BLaER1 treated with 17β-estradiol and CSF1 and Interleukin-3, amounts not matched to agents 10 nM and 100 nM (cell line): ENCODE results near the gene MTERF4.

Source experiments
- H3K27ac ChIP-seq, 11 experiments: shearing (Covaris generic); formaldehyde crosslinking; 2 replicates each; pipeline ENCODE4 v1.8.1; 2022
- H3K27me3 ChIP-seq, 11 experiments: shearing (Covaris generic); formaldehyde crosslinking; 2 replicates each; pipeline ENCODE4 v1.8.1; 2022
- H3K36me3 ChIP-seq, 11 experiments: shearing (Covaris generic); formaldehyde crosslinking; 2 replicates each; pipeline ENCODE4 v1.8.1; 2022
- H3K4me1 ChIP-seq, 10 experiments: shearing (Covaris generic); formaldehyde crosslinking; 2 replicates each; pipeline ENCODE4 v1.8.1; 2022
- H3K4me2 ChIP-seq, 11 experiments: shearing (Covaris generic); formaldehyde crosslinking; 2 replicates each; pipeline ENCODE4 v1.8.1; 2022
- H3K4me3 ChIP-seq, 10 experiments: shearing (Covaris generic); formaldehyde crosslinking; 2 replicates each; pipeline ENCODE4 v1.8.1; 2022
- H3K9ac ChIP-seq, 11 experiments: shearing (Covaris generic); formaldehyde crosslinking; 2 replicates each; pipeline ENCODE4 v1.8.1; 2022
- H3K9me3 ChIP-seq, 11 experiments: shearing (Covaris generic); formaldehyde crosslinking; replicated peaks in 1 of 11; 2 replicates each; pipeline ENCODE4 v1.8.1; 2022
- H4K20me1 ChIP-seq, 11 experiments: shearing (Covaris generic); formaldehyde crosslinking; 2 replicates each; pipeline ENCODE4 v1.8.1; 2022
- Cebpa-rat ChIP-seq, 11 experiments: shearing (Covaris generic); IDR thresholded peaks; 2 replicates each; pipeline ENCODE4 v1.8.1; 2022

The MTERF4 gene

DNA sequence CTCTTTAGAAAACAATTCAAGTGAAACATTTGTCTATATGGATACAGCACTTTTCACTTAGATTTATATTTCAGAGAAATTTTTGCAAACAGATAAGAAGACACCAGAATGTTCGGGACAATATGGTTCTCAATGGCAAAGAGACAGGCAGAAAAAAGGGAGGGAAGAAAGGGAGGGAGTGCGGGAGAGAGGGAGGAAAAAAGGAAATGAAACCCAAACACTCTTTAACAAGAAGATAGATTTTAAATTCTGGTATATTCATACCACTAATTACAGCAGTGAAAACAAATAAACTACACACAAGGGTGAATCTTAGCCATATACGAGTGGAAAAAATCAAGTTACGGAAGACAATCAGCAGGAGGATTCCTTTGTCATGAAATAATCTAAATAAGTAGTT is 44.2 kb upstream of the MTERF4 start:
- peaks cover 0 to 42% (median 21%) of the 10 kb centered on the region in 11 experiments; a peak in 14 of 22 replicates for H4K20me1 ChIP-seq
- TF ChIP-seq Cebpa-rat (IDR thresholded peaks at IDR 0.05) = no peak
- H3K9me3 ChIP-seq = no peaks in the 10 kb centered on the region
- H3K4me2 ChIP-seq = no peak overlapping the region
- no peaks in the 10 kb centered on the region for H3K27me3 ChIP-seq
- peaks cover 0 to 31% (median 11%) of the 10 kb centered on the region in 11 experiments; a peak in 12 of 22 replicates for H3K36me3 ChIP-seq
- H3K27ac ChIP-seq = no peak overlapping the region
- H3K4me3 ChIP-seq = no peak overlapping the region
- H3K4me1 ChIP-seq = peaks cover 12 to 24% (median 21%) of the 10 kb centered on the region in 10 experiments
- no peak overlapping the region; a peak in 1 of 22 replicates for H3K9ac ChIP-seq

GRCh38 chr2:241142593-241142992 is 40.5 kb upstream of the MTERF4 start:
- Histone ChIP-seq H3K9me3 (no peaks in the 10 kb centered on the region), H4K20me1 (peaks cover 0 to 57% (median 11%) of the 10 kb centered on the region in 11 experiments; a peak in 11 of 22 replicates), H3K4me1 (peaks cover 0 to 7% (median 4%) of the 10 kb centered on the region in 10 experiments; a peak in 14 of 20 replicates), H3K27me3 (no peaks in the 10 kb centered on the region), H3K4me3 (no peak overlapping the region), H3K9ac (no peak overlapping the region), H3K27ac (no peak overlapping the region), H3K4me2 (no peak overlapping the region), H3K36me3 (peaks cover 12 to 68% (median 45%) of the 10 kb centered on the region in 11 experiments)
- TF ChIP-seq Cebpa-rat (IDR thresholded peaks at IDR 0.05) = no peak

- no peaks in the 10 kb centered on the region for H3K27me3 ChIP-seq
- H3K9me3 ChIP-seq = no peaks in the 10 kb centered on the region
- no peak overlapping the region for H3K9ac ChIP-seq
- peaks cover 0 to 7% (median 0%) of the 10 kb centered on the region in 10 experiments; a peak in 2 of 20 replicates for H3K4me1 ChIP-seq
- TF ChIP-seq Cebpa-rat (IDR thresholded peaks at IDR 0.05) = no peak
- peaks cover 0 to 54% (median 10%) of the 10 kb centered on the region in 11 experiments; a peak in 8 of 22 replicates for H4K20me1 ChIP-seq
- H3K36me3 ChIP-seq = peaks cover 13 to 73% (median 50%) of the 10 kb centered on the region in 11 experiments
- H3K4me3 ChIP-seq = no peak overlapping the region
- no peak overlapping the region for H3K4me2 ChIP-seq
- no peak overlapping the region for H3K27ac ChIP-seq
Measured at GRCh38 chr2:241142063-241142462, 40.0 kb upstream of the MTERF4 start.

DNA sequence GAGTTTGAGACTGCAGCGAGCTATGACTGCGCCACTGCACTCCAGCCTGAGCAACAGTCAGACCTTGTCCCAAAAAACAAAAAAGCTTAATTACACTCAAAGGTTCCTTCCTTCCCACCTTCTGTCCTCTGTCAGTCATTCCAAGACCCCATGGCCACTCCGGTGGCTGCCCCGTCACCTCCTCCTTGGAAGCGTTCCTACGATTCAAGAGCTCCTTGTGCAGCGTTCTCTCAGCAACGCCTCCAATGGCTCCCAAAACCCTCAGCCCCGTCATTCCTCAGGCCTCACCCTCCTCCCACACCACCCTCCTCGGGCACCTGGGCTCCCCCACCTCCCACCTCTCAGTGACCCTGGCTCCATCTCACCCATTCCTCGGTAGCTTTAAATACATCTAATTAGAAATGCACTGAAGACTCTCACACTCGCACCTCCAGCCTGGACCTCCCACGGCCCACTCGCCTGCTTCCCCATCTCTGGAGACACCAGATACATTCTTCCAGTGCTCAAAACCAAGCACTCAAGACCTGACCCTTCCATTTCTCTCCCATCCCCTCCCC is 39.2 kb upstream of the MTERF4 start:
- Histone ChIP-seq H3K4me3 (no peak overlapping the region), H3K36me3 (peaks cover 17 to 80% (median 56%) of the 10 kb centered on the region in 11 experiments), H4K20me1 (peaks cover 0 to 54% (median 6%) of the 10 kb centered on the region in 11 experiments; a peak in 8 of 22 replicates), H3K27ac (no peak overlapping the region), H3K4me1 (peaks cover 0 to 2% (median 0%) of the 10 kb centered on the region in 10 experiments; a peak in 2 of 20 replicates), H3K4me2 (no peak overlapping the region), H3K9ac (no peak overlapping the region), H3K9me3 (no peaks in the 10 kb centered on the region), H3K27me3 (no peaks in the 10 kb centered on the region)
- no peak for TF ChIP-seq Cebpa-rat (IDR thresholded peaks at IDR 0.05)

GRCh38 chr2:241140445-241140840 is 38.4 kb upstream of the MTERF4 start:
- Histone ChIP-seq H4K20me1 (peaks cover 0 to 54% (median 6%) of the 10 kb centered on the region in 11 experiments; a peak in 8 of 22 replicates), H3K27me3 (no peaks in the 10 kb centered on the region), H3K4me2 (no peak overlapping the region), H3K9me3 (no peaks in the 10 kb centered on the region), H3K9ac (no peak overlapping the region), H3K4me3 (no peak overlapping the region), H3K4me1 (no peaks in the 10 kb centered on the region), H3K27ac (no peak overlapping the region), H3K36me3 (peaks cover 17 to 88% (median 65%) of the 10 kb centered on the region in 11 experiments)
- no peak for TF ChIP-seq Cebpa-rat (IDR thresholded peaks at IDR 0.05)

GRCh38 chr2:241139531-241140444 is 37.7 kb upstream of the MTERF4 start:
- no peak overlapping the region for H3K4me3 ChIP-seq
- TF ChIP-seq Cebpa-rat (IDR thresholded peaks at IDR 0.05) = no peak
- H3K27me3 ChIP-seq = no peaks in the 10 kb centered on the region
- no peaks in the 10 kb centered on the region for H3K4me1 ChIP-seq
- no peak overlapping the region for H3K9ac ChIP-seq
- H3K4me2 ChIP-seq = no peak overlapping the region
- no peak overlapping the region for H3K27ac ChIP-seq
- H3K9me3 ChIP-seq = no peaks in the 10 kb centered on the region
- H4K20me1 ChIP-seq = peaks cover 0 to 54% (median 6%) of the 10 kb centered on the region in 11 experiments; a peak in 8 of 22 replicates
- peaks cover 17 to 88% (median 71%) of the 10 kb centered on the region in 11 experiments for H3K36me3 ChIP-seq

GRCh38 chr2:241138471-241138870 is 36.4 kb upstream of the MTERF4 start:
- H3K4me2 ChIP-seq = no peak overlapping the region
- no peak for TF ChIP-seq Cebpa-rat (IDR thresholded peaks at IDR 0.05)
- H4K20me1 ChIP-seq = peaks cover 0 to 42% (median 0%) of the 10 kb centered on the region in 11 experiments; a peak in 6 of 22 replicates
- H3K27me3 ChIP-seq = no peaks in the 10 kb centered on the region
- no peak overlapping the region for H3K4me3 ChIP-seq
- H3K9me3 ChIP-seq = no peaks in the 10 kb centered on the region
- H3K9ac ChIP-seq = no peak overlapping the region
- H3K36me3 ChIP-seq = peaks cover 17 to 94% (median 80%) of the 10 kb centered on the region in 11 experiments
- H3K27ac ChIP-seq = no peak overlapping the region
- H3K4me1 ChIP-seq = no peaks in the 10 kb centered on the region

DNA sequence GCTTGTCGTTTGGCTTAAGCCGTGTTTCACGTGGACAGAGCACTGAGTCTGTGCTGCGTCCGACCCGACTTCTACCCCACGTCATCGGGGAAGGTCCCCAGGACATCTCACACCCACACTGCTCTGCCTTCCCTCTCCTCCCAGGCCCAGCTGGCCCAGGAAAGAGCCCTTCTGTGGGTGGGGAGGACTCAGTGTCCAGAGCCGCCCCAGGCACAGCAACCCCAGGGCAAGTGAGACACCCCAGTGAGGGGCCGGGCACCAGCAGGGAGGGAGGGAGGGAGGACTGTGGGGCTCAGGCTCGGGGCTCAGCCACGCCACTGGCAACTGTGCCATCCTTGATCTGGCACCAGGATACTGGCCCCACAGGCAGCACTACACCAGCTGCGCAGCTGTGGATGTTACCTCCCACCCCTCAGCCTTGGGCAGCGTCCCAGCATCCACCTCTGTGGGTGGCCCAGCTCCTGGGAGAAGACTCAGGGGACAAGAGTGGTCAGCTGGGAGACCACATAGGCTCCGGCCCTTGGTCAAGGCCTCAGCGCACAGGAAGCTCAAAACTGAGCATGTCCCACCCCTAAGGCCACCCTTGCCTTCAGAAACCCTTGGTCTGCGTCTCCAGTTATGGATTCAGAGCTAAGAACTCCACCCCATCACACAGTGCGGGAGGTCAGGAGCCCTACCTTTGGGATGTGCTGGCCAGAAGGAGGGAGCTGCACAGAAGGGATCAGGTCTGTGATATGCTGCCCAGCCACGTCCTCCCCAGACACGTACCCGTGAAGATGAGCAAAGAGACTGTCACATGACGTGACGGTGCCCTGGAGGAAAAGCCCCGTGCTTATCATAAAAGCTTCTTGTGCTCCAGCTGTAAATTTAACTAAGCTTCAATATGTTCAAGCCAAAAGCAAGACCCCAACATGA is 35.4 kb upstream of the MTERF4 start:
- TF ChIP-seq Cebpa-rat (IDR thresholded peaks at IDR 0.05) = no peak
- H3K9me3 ChIP-seq = no peaks in the 10 kb centered on the region
- no peaks in the 10 kb centered on the region for H3K27me3 ChIP-seq
- no peak overlapping the region for H3K4me3 ChIP-seq
- no peak overlapping the region for H3K4me2 ChIP-seq
- H3K4me1 ChIP-seq = no peaks in the 10 kb centered on the region
- peaks cover 0 to 33% (median 0%) of the 10 kb centered on the region in 11 experiments; a peak in 5 of 22 replicates for H4K20me1 ChIP-seq
- H3K9ac ChIP-seq = no peak overlapping the region; a peak in 1 of 22 replicates
- H3K36me3 ChIP-seq = peaks cover 17 to 99% (median 82%) of the 10 kb centered on the region in 11 experiments
- no peak overlapping the region for H3K27ac ChIP-seq
